Thoracic aorta (tissue), 2 donors: ENCODE data around the gene HEMGN. TPM values are rescaled to one million over a fixed set of nuclear protein-coding genes. Genes with fewer than 3 reads are reported as not detected.

ENCODE experiments used
- ATAC-seq: fragments of 150-250 bp; one replicate; pipeline ENCODE4 v1.8.0; 2017; ENCODE audit warnings: low read depth; ENCODE audit not compliant: insufficient number of reproducible peaks, low FRiP score
- DNase-seq: peaks from one replicate; pipeline ENCODE4 v3.0.0-alpha.2; 2020; ENCODE audit warnings: low spot score
- H3K27ac ChIP-seq, 2 donors: fragments of 200-600 bp; sonication (generic); 1 replicate in 1 of 2; 2 replicates in 1 of 2; pipeline ENCODE4 v1.5.1; 2016; ENCODE audit warnings: mild to moderate bottlenecking in 2 of 2, moderate library complexity in 2 of 2
- H3K27me3 ChIP-seq: fragments of 200-600 bp; sonication (generic); replicated peaks from 2 replicates; pipeline ENCODE4 v1.6.0; 2016; ENCODE audit warnings: mild to moderate bottlenecking; ENCODE audit not compliant: insufficient read depth
- H3K36me3 ChIP-seq: fragments of 200-600 bp; sonication (generic); one replicate; pipeline ENCODE4 v1.5.1; 2016
- H3K4me1 ChIP-seq, 2 donors: fragments of 200-600 bp; sonication (generic); 1 replicate in 1 of 2; 2 replicates in 1 of 2; pipeline versions ENCODE4 v1.5.1 to v1.6.0; 2016; ENCODE audit warnings: low read depth in 2 of 2, mild to moderate bottlenecking in 1 of 2; ENCODE audit not compliant: control insufficient read depth in 1 of 2
- H3K4me3 ChIP-seq: fragments of 200-600 bp; sonication (generic); 2 replicates; pipeline ENCODE4 v1.5.1; 2016; ENCODE audit warnings: mild to moderate bottlenecking
- H3K9me3 ChIP-seq: fragments of 200-600 bp; sonication (generic); 2 replicates; pipeline ENCODE4 v1.5.1; 2016
- CTCF ChIP-seq: fragments of 200-600 bp; sonication (generic); IDR thresholded peaks from one replicate; pipeline ENCODE4 v1.5.1; 2019; ENCODE audit warnings: antibody characterized with exemption
- total RNA-seq, 2 donors: library from RNA; depleted of rRNA; stranded (reverse); fragments of >200 nt; gene quantifications; one replicate each; pipeline versions ENCODE4 v1.1.0 to v1.2.3, GENCODE V29; 2016

The HEMGN gene
- total RNA-seq: under 1 TPM in 1 of 2 donors, not detected in 1; 0.42 TPM

- ATAC-seq (no peak), DNase-seq (no peak)
- Histone ChIP-seq H3K9me3 (no peaks in the 10 kb centered on the region), H3K27ac (no peak within 1 kb of the TSS), H3K36me3 (no peaks in the 10 kb centered on the region), H3K4me1 (no peaks in the 10 kb centered on the region), H3K27me3 (no peaks in the 10 kb centered on the region), H3K4me3 (no peak within 1 kb of the TSS)
- no peak for TF ChIP-seq CTCF
These were observed at the start of gene HEMGN for GRCh38 chr9:97938081-97938644. HEMGN (minus strand) TSS chr9:97938172; CDS start chr9:97938136, 36 bp downstream.

- Histone ChIP-seq H3K4me3 (no peak overlapping the region), H3K9me3 (no peaks in the 10 kb centered on the region), H3K27me3 (no peaks in the 10 kb centered on the region), H3K27ac (no peak overlapping the region), H3K36me3 (no peaks in the 10 kb centered on the region), H3K4me1 (peaks cover 22 to 62% of the 10 kb centered on the region in 2 donors)
- no peak for TF ChIP-seq CTCF
- no peak for ATAC-seq
- DNase-seq: no peak
These were observed 49.5 kb upstream of the HEMGN start for GRCh38 chr9:97987487-97987886.

GRCh38 chr9:97985058-97985861, 47.3 kb upstream of the HEMGN start:
- Histone ChIP-seq H3K4me1 (peaks cover 12 to 42% of the 10 kb centered on the region in 2 donors), H3K27me3 (no peaks in the 10 kb centered on the region), H3K36me3 (no peaks in the 10 kb centered on the region), H3K4me3 (peak overlapping the region; percentile 100), H3K9me3 (no peaks in the 10 kb centered on the region), H3K27ac (peak overlapping the region; percentile 97 to 99)
- no peak for DNase-seq
- TF ChIP-seq CTCF: no peak
- no peak for ATAC-seq

GRCh38 chr9:97984188-97985057, 46.5 kb upstream of the HEMGN start:
- peak; percentile 38 for DNase-seq
- Histone ChIP-seq H3K27me3 (no peaks in the 10 kb centered on the region), H3K4me1 (peaks cover 8 to 34% of the 10 kb centered on the region in 2 donors), H3K27ac (peak overlapping the region; percentile 97 to 99), H3K4me3 (peak overlapping the region; percentile 100), H3K36me3 (no peaks in the 10 kb centered on the region), H3K9me3 (no peaks in the 10 kb centered on the region)
- ATAC-seq: peak; percentile 37
- TF ChIP-seq CTCF: no peak
